Spleen (tissue), 11 donors: ENCODE results near the gene RALY. TPM values are rescaled to one million over a fixed set of nuclear protein-coding genes. Genes with fewer than 3 reads are reported as not detected.

ENCODE experiments used
- DNase-seq: peaks from one replicate; pipeline ENCODE4 v3.0.0-alpha.2; 2020
- H3K27ac ChIP-seq, 8 donors: fragments of 200-600 bp; sonication (generic) in 7 of 8; 1 replicate in 4 of 8; 2 replicates in 4 of 8; pipeline versions ENCODE4 v1.5.0 to v1.8.0; 2016 to 2021; ENCODE audit warnings: inconsistent platforms in 4 of 8, mild to moderate bottlenecking in 4 of 8, moderate library complexity in 1 of 8
- H3K27me3 ChIP-seq, 7 donors: fragments of 200-600 bp; sonication (generic) in 6 of 7; replicated peaks in 1 of 7; 1 replicate in 4 of 7; 2 replicates in 3 of 7; pipeline versions ENCODE4 v1.5.0 to v1.8.0; 2016 to 2021; ENCODE audit warnings: inconsistent platforms in 3 of 7, mild to moderate bottlenecking in 1 of 7
- H3K36me3 ChIP-seq, 6 donors: fragments of 200-600 bp; sonication (generic) in 5 of 6; 1 replicate in 4 of 6; 2 replicates in 2 of 6; pipeline versions ENCODE4 v1.5.0 to v1.8.0; 2016 to 2021; ENCODE audit warnings: inconsistent platforms in 2 of 6
- H3K4me1 ChIP-seq, 6 donors: fragments of 200-600 bp; sonication (generic) in 5 of 6; 1 replicate in 3 of 6; 2 replicates in 3 of 6; pipeline versions ENCODE4 v1.5.0 to v1.8.0; 2016 to 2021; ENCODE audit warnings: inconsistent platforms in 3 of 6
- H3K4me3 ChIP-seq, 8 donors: fragments of 200-600 bp; sonication (generic) in 7 of 8; 1 replicate in 4 of 8; 2 replicates in 4 of 8; pipeline versions ENCODE4 v1.5.0 to v1.8.0; 2016 to 2021; ENCODE audit warnings: inconsistent platforms in 4 of 8, mild to moderate bottlenecking in 4 of 8, moderate library complexity in 2 of 8
- H3K9me3 ChIP-seq, 8 donors: fragments of 200-600 bp; sonication (generic) in 7 of 8; 1 replicate in 4 of 8; 2 replicates in 4 of 8; pipeline versions ENCODE4 v1.5.0 to v1.8.0; 2016 to 2021; ENCODE audit warnings: inconsistent platforms in 4 of 8
- CTCF ChIP-seq, 11 experiments: fragments of 200-600 bp in 7 of 11; fragments of 450-650 bp in 4 of 11; sonication (generic) in 4 of 11; IDR thresholded peaks in 8 of 11; conservative IDR thresholded peaks in 3 of 11; 1 replicate in 7 of 11; 2 replicates in 4 of 11; pipeline versions ENCODE4 v1.4.0 to v1.8.0; 2016 to 2021; ENCODE audit warnings: antibody characterized with exemption in 11 of 11, inconsistent platforms in 4 of 11, mild to moderate bottlenecking in 1 of 11
- POLR2A ChIP-seq, 3 donors: fragments of 450-650 bp; IDR thresholded peaks; one replicate each; pipeline ENCODE4 v1.5.1; 2017; ENCODE audit warnings: antibody characterized with exemption in 3 of 3, mild to moderate bottlenecking in 1 of 3
- POLR2AphosphoS5 ChIP-seq, 3 donors: sonication (generic); formaldehyde crosslinking; IDR thresholded peaks; one replicate each; pipeline ENCODE4 v1.5.1; 2017; ENCODE audit warnings: antibody characterized with exemption in 3 of 3
- WGBS, 5 donors: extraction: QIAGEN DNeasy Blood & Tissue Kit in 3 of 5; methylation state at CpG; one replicate each; pipeline versions ENCODE4 v1.1.5 to v1.1.7; 2013 to 2018; 5-methylcytosine and 5-hydroxymethylcytosine counted together
- intact Hi-C: fragments of 100-400 bp; cut with DNase I; formaldehyde crosslinking; loops from one replicate; pipeline ENCODE4 v1.15.0; 2023; ENCODE audit warnings: low total_unique reads
- polyA plus RNA-seq, 3 donors: library from polyadenylated mRNA; stranded (reverse); fragments of 200-250 nt; gene quantifications; one replicate each; pipeline ENCODE4 v1.2.1, GENCODE V29; 2013
- total RNA-seq, 7 donors: library from RNA; depleted of rRNA in 3 of 7; stranded (reverse); fragments of >200 nt in 3 of 7; fragmentation: NEBNext Ultra II Directional in 4 of 7; extraction: Animal tissue kit (Norgen Biotek cat#: 25700) in 4 of 7; gene quantifications; one replicate each; pipeline versions ENCODE4 v1.1.0 to v1.2.1, GENCODE V29; 2016 to 2021
- donor health status: healthy with polysubstance abuse.
- donor health status: DM: no; HTN: no; CAD: no; lungs with moderate emphysema.
- donor health status: DM: no; HTN: no; CAD: no.
- donor health status: Bipolar disorder and iron deficiency.
- donor health status: healthy.
- donor health status: DM: no; HTN: no; CAD: no.
- donor health status: DM: yes; HTN: yes; CAD: no.

The RALY gene
- total and polyA plus RNA-seq, 10 donors = 72.9 to 133 (median 99.7) TPM

- no peaks in the 10 kb centered on the region for H3K36me3 ChIP-seq
- no peak overlapping the region for H3K27ac ChIP-seq
- H3K27me3 ChIP-seq = no peaks in the 10 kb centered on the region
- no peak for DNase-seq
- H3K9me3 ChIP-seq = no peaks in the 10 kb centered on the region
- intact Hi-C loops = no loop called here
- no peak for TF ChIP-seq CTCF (IDR thresholded peaks at IDR 0.05 in 8 of 11, conservative IDR thresholded peaks at IDR 0.05 in 3 of 11)
- no peak for TF ChIP-seq POLR2AphosphoS5 (IDR thresholded peaks at IDR 0.05)
- no peak for TF ChIP-seq POLR2A (IDR thresholded peaks at IDR 0.05)
- H3K4me1 ChIP-seq = peaks cover 7 to 23% (median 12%) of the 10 kb centered on the region in 6 donors
- no peak overlapping the region for H3K4me3 ChIP-seq
Measured at GRCh38 chr20:34115232-34115631, 121.5 kb downstream of the RALY start.

GRCh38 chr20:34120213-34120612, 126.5 kb downstream of the RALY start:
- intact Hi-C loops = no loop called here
- no peaks in the 10 kb centered on the region for H3K9me3 ChIP-seq
- no peaks in the 10 kb centered on the region for H3K27me3 ChIP-seq
- 83 to 89% (median 86%) methylated on average over 2 of the region's 2 CpGs for WGBS, 5 donors
- H3K36me3 ChIP-seq = no peaks in the 10 kb centered on the region
- H3K4me3 ChIP-seq = no peak overlapping the region
- TF ChIP-seq POLR2A (IDR thresholded peaks at IDR 0.05) = no peak
- TF ChIP-seq CTCF (IDR thresholded peaks at IDR 0.05 in 8 of 11, conservative IDR thresholded peaks at IDR 0.05 in 3 of 11) = no peak
- TF ChIP-seq POLR2AphosphoS5 (IDR thresholded peaks at IDR 0.05) = no peak
- DNase-seq = no peak
- H3K27ac ChIP-seq = no peak overlapping the region
- H3K4me1 ChIP-seq = peaks cover 0 to 5% (median 0%) of the 10 kb centered on the region in 6 donors

GRCh38 chr20:34122274-34122980, 128.7 kb downstream of the RALY start:
- Histone ChIP-seq H3K27me3 (no peaks in the 10 kb centered on the region), H3K4me1 (peaks cover 0 to 5% (median 0%) of the 10 kb centered on the region in 6 donors), H3K36me3 (no peaks in the 10 kb centered on the region), H3K27ac (no peak overlapping the region), H3K9me3 (no peaks in the 10 kb centered on the region), H3K4me3 (no peak overlapping the region)
- WGBS, 5 donors = 91 to 95% (median 93%) methylated on average over 31 to 43 of the region's 43 CpGs
- DNase-seq = no peak
- intact Hi-C loops = no loop called here
- TF ChIP-seq POLR2A (IDR thresholded peaks at IDR 0.05) (no peak), CTCF (IDR thresholded peaks at IDR 0.05 in 8 of 11, conservative IDR thresholded peaks at IDR 0.05 in 3 of 11) (no peak), POLR2AphosphoS5 (IDR thresholded peaks at IDR 0.05) (no peak)

- Histone ChIP-seq H3K4me3 (no peak overlapping the region), H3K4me1 (peaks cover 0 to 5% (median 0%) of the 10 kb centered on the region in 6 donors), H3K27me3 (no peaks in the 10 kb centered on the region), H3K27ac (no peak overlapping the region), H3K36me3 (no peaks in the 10 kb centered on the region), H3K9me3 (no peaks in the 10 kb centered on the region)
- intact Hi-C loops = no loop called here
- TF ChIP-seq POLR2A (IDR thresholded peaks at IDR 0.05) = no peak
- TF ChIP-seq CTCF (IDR thresholded peaks at IDR 0.05 in 8 of 11, conservative IDR thresholded peaks at IDR 0.05 in 3 of 11) = no peak
- no peak for TF ChIP-seq POLR2AphosphoS5 (IDR thresholded peaks at IDR 0.05)
- no peak for DNase-seq
Measured at GRCh38 chr20:34123309-34123708, 129.6 kb downstream of the RALY start.
